K562 (cell line): ENCODE measurements around the gene HSPA1B. TPM values are rescaled to one million over a fixed set of nuclear protein-coding genes. Genes with fewer than 3 reads are reported as not detected.

Experiments
- ATF1 ChIP-seq, 2 experiments: fragments of 450-650 bp in 1 of 2; IDR thresholded peaks; 2 replicates each; pipeline ENCODE4 v1.6.1; 2016; ENCODE audit warnings: missing compliant biosample characterization in 1 of 2, missing genetic modification characterization in 1 of 2
- ATF7 ChIP-seq: fragments of 450-650 bp; IDR thresholded peaks from 2 replicates; pipeline ENCODE4 v1.7.1; 2014; ENCODE audit warnings: mild to moderate bottlenecking, moderate library complexity
- CBX5 ChIP-seq: IDR thresholded peaks from 2 replicates; pipeline ENCODE4 v1.6.1; 2014; ENCODE audit warnings: low read depth, borderline replicate concordance
- FOXP1 ChIP-seq: sonication (generic); formaldehyde crosslinking; IDR thresholded peaks from 2 replicates; pipeline ENCODE4 v1.8.0; 2022; ENCODE audit warnings: mild to moderate bottlenecking, missing genetic modification reagents
- HSF4 ChIP-seq: fragments of 250-450 bp; sonication (Bioruptor Pico); IDR thresholded peaks from 2 replicates; pipeline ENCODE4 v2.1.2; 2022; ENCODE audit warnings: mild to moderate bottlenecking, moderate library complexity, borderline replicate concordance
- NR4A1 ChIP-seq, 2 experiments: fragments of 250-450 bp in 1 of 2; fragments of 450-650 bp in 1 of 2; sonication (Bioruptor Pico) in 1 of 2; IDR thresholded peaks; 2 replicates each; pipeline versions ENCODE4 v1.4.0 to v1.6.1; 2016 to 2020; ENCODE audit warnings: mild to moderate bottlenecking in 2 of 2, missing compliant biosample characterization in 1 of 2, missing genetic modification characterization in 1 of 2, moderate library complexity in 1 of 2
- STAG1 ChIP-seq: sonication (generic); formaldehyde crosslinking; IDR thresholded peaks from 2 replicates; pipeline ENCODE4 v1.5.0; 2020; ENCODE audit warnings: missing genetic modification reagents, borderline replicate concordance
- TAF15 ChIP-seq: fragments of 200-400 bp; formaldehyde crosslinking; IDR thresholded peaks from 2 replicates; pipeline ENCODE4 v1.6.1; 2017; ENCODE audit warnings: mild to moderate bottlenecking, low read depth, low read length, moderate library complexity
- TEAD1 ChIP-seq, 2 experiments: fragments of 450-650 bp in 1 of 2; sonication (generic) in 1 of 2; formaldehyde crosslinking; IDR thresholded peaks; 2 replicates each; pipeline versions ENCODE4 v1.4.0 to v1.8.0; 2020 to 2022; ENCODE audit warnings: mild to moderate bottlenecking in 2 of 2, missing genetic modification reagents in 1 of 2
- ZKSCAN3 ChIP-seq: fragments of 250-450 bp; sonication (Bioruptor Pico); IDR thresholded peaks from 2 replicates; pipeline ENCODE4 v1.4.0; 2020
- ZNF165 ChIP-seq: fragments of 250-450 bp; sonication (Bioruptor Pico); IDR thresholded peaks from 2 replicates; pipeline ENCODE4 v1.4.0; 2020; ENCODE audit warnings: borderline replicate concordance
- ZNF431 ChIP-seq: sonication (generic); formaldehyde crosslinking; IDR thresholded peaks from 2 replicates; pipeline ENCODE4 v1.8.0; 2022; ENCODE audit warnings: mild to moderate bottlenecking, missing genetic modification reagents
- ZNF551 ChIP-seq: fragments of 250-450 bp; sonication (Bioruptor Pico); IDR thresholded peaks from 2 replicates; pipeline ENCODE4 v1.5.0; 2021; ENCODE audit warnings: mild to moderate bottlenecking, moderate library complexity
- ZNF785 ChIP-seq: fragments of 250-450 bp; sonication (Bioruptor Pico); IDR thresholded peaks from 2 replicates; pipeline ENCODE4 v1.4.0; 2020; ENCODE audit warnings: mild to moderate bottlenecking
- polyA plus RNA-seq, 8 experiments: library from polyadenylated mRNA; depleted of rRNA in 4 of 8; stranded (reverse) in 5 of 8; unstranded in 3 of 8; fragments of >200 nt; fragmentation: Nextera tagmentation in 2 of 8; fragmentation: Illumina TruSeq in 1 of 8; extraction: Ambion mirVana in 2 of 8; extraction: Trizol in 1 of 8; gene quantifications; 2 replicates each; pipeline versions ENCODE4 v1.2.1 to v1.2.3, GENCODE V29; 2011 to 2014; ENCODE audit warnings: inconsistent platforms in 1 of 8, missing spikeins in 1 of 8
- total RNA-seq, 7 experiments: library from RNA; depleted of rRNA in 6 of 7; stranded (reverse); fragments of >200 nt in 6 of 7; fragmentation: Illumina TruSeq in 2 of 7; extraction: Trizol in 2 of 7; gene quantifications; 2 replicates each; pipeline versions ENCODE4 v1.2.1 to v1.2.3, GENCODE V29; 2011 to 2021; ENCODE audit warnings: low replicate concordance in 1 of 7
- TF ChIP-seq, protein P1 (sequence below): fragments of 250-450 bp; sonication (Bioruptor Pico); IDR thresholded peaks from 2 replicates; pipeline ENCODE4 v1.5.0; 2020; ENCODE audit warnings: mild to moderate bottlenecking, borderline replicate concordance
- TF ChIP-seq, protein P2 (sequence below): fragments of 250-450 bp; sonication (Bioruptor Pico); IDR thresholded peaks from 2 replicates; pipeline ENCODE4 v1.4.0; 2020; ENCODE audit warnings: borderline replicate concordance
- TF ChIP-seq, protein P3 (sequence below): IDR thresholded peaks from 3 replicates; pipeline ENCODE4 v1.6.1; 2011; ENCODE audit warnings: borderline replicate concordance, mild to moderate bottlenecking; ENCODE audit not compliant: insufficient read length, insufficient read depth
- TF ChIP-seq, protein P4 (sequence below): fragments of 450-650 bp; formaldehyde crosslinking; conservative IDR thresholded peaks from 2 replicates; pipeline ENCODE4 v1.4.0; 2022; ENCODE audit warnings: mild to moderate bottlenecking, missing genetic modification characterization
- TF ChIP-seq, protein P5 (sequence below): fragments of 250-450 bp; sonication (Bioruptor Pico); IDR thresholded peaks from 2 replicates; pipeline ENCODE4 v1.4.0; 2020; ENCODE audit warnings: mild to moderate bottlenecking

Gene HSPA1B
- total and polyA plus RNA-seq, 9 of the 15 experiments (the other 6 are each of a cell fraction or from before 2014, with no cell fraction given): 0.27 to 227 (median 51.2) TPM

DNA sequence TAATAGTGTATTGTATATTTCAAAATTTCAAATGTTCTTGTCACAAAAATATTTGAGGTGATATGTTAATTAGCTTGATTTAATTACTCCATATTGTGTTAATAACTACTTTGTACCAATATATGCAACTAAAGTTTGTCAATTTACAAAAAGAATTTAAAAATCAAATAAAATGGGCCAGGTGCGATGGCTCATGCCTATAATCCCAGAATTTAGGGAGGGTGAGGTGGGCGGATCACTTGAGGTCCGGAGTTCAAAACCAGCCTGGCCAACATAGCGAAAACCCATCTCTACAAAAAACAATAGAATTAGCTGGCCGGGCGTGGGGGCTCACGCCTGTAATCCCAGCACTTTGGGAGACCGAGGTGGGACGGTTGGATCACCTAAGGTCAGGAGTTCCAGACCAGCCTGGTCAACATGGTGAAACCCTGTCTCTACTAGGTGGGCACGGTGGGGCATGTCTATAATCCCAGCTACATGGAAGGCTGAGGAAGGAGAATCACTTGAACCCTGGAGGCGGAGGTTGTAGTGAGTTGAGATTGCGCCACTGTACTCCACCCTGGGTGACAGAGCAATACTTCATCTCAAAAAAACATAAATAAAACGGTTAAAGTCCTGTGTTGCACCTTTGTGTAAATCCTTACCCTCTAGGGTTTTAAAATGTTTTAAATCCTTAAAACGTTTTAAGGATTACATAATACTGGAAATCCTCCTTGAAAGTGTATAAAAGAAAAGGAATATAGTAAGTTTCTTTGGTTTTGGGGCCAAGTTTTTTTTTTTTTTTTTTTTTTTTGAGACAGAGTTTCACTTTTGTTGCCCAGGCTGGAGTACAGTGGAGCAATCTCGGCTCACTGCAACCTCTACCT, 4.0 kb downstream of the HSPA1B start (continued):
- TF ChIP-seq, protein P1, sequence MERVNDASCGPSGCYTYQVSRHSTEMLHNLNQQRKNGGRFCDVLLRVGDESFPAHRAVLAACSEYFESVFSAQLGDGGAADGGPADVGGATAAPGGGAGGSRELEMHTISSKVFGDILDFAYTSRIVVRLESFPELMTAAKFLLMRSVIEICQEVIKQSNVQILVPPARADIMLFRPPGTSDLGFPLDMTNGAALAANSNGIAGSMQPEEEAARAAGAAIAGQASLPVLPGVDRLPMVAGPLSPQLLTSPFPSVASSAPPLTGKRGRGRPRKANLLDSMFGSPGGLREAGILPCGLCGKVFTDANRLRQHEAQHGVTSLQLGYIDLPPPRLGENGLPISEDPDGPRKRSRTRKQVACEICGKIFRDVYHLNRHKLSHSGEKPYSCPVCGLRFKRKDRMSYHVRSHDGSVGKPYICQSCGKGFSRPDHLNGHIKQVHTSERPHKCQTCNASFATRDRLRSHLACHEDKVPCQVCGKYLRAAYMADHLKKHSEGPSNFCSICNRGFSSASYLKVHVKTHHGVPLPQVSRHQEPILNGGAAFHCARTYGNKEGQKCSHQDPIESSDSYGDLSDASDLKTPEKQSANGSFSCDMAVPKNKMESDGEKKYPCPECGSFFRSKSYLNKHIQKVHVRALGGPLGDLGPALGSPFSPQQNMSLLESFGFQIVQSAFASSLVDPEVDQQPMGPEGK (CRISPR knock-in tag): no peak
- TF ChIP-seq, protein P2, sequence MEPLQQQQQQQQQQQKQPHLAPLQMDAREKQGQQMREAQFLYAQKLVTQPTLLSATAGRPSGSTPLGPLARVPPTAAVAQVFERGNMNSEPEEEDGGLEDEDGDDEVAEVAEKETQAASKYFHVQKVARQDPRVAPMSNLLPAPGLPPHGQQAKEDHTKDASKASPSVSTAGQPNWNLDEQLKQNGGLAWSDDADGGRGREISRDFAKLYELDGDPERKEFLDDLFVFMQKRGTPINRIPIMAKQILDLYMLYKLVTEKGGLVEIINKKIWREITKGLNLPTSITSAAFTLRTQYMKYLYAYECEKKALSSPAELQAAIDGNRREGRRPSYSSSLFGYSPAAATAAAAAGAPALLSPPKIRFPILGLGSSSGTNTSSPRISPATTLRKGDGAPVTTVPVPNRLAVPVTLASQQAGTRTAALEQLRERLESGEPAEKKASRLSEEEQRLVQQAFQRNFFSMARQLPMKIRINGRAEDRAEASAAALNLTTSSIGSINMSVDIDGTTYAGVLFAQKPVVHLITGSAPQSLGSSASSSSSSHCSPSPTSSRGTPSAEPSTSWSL (CRISPR knock-in tag): no peak
- TF ChIP-seq STAG1 (no peak), ZNF165 (CRISPR knock-in tag) (peak; percentile 89), ATF1 (CRISPR knock-in tag; IDR thresholded peaks at IDR 0.05) (no peak), ATF1 (tag; IDR thresholded peaks at IDR 0.05) (peak; percentile 10; the same call in 1 of the 2 replicates), ZNF551 (no peak), CBX5 (no peak), ATF7 (no peak), ZKSCAN3 (no peak), HSF4 (CRISPR knock-in tag) (no peak), ZNF431 (0 out of 2 replicates have a peak, but pooled peaks have one; percentile 33), TAF15 (no peak), NR4A1 (CRISPR knock-in tag; IDR thresholded peaks at IDR 0.05) (0 out of 2 replicates have a peak, but pooled peaks have one; percentile 38), NR4A1 (tag; IDR thresholded peaks at IDR 0.05) (no peak), ZNF785 (CRISPR knock-in tag) (no peak), FOXP1 (CRISPR knock-in tag) (no peak), TEAD1 (CRISPR knock-in tag; IDR thresholded peaks at IDR 0.05) (0 out of 4 replicates have a peak, but pooled peaks of 1 of the 2 experiments have one; percentile 17)
- TF ChIP-seq, protein P3, sequence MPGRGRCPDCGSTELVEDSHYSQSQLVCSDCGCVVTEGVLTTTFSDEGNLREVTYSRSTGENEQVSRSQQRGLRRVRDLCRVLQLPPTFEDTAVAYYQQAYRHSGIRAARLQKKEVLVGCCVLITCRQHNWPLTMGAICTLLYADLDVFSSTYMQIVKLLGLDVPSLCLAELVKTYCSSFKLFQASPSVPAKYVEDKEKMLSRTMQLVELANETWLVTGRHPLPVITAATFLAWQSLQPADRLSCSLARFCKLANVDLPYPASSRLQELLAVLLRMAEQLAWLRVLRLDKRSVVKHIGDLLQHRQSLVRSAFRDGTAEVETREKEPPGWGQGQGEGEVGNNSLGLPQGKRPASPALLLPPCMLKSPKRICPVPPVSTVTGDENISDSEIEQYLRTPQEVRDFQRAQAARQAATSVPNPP: no peak
- TF ChIP-seq, protein P4, sequence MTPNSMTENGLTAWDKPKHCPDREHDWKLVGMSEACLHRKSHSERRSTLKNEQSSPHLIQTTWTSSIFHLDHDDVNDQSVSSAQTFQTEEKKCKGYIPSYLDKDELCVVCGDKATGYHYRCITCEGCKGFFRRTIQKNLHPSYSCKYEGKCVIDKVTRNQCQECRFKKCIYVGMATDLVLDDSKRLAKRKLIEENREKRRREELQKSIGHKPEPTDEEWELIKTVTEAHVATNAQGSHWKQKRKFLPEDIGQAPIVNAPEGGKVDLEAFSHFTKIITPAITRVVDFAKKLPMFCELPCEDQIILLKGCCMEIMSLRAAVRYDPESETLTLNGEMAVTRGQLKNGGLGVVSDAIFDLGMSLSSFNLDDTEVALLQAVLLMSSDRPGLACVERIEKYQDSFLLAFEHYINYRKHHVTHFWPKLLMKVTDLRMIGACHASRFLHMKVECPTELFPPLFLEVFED (CRISPR knock-in tag): no peak
- TF ChIP-seq, protein P5, sequence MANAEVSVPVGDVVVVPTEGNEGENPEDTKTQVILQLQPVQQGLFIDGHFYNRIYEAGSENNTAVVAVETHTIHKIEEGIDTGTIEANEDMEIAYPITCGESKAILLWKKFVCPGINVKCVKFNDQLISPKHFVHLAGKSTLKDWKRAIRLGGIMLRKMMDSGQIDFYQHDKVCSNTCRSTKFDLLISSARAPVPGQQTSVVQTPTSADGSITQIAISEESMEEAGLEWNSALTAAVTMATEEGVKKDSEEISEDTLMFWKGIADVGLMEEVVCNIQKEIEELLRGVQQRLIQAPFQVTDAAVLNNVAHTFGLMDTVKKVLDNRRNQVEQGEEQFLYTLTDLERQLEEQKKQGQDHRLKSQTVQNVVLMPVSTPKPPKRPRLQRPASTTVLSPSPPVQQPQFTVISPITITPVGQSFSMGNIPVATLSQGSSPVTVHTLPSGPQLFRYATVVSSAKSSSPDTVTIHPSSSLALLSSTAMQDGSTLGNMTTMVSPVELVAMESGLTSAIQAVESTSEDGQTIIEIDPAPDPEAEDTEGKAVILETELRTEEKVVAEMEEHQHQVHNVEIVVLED (CRISPR knock-in tag): no peak
